A549 (cell line): Measurements from ENCODE around the gene RAB30.

Experiments used
- CBX2 ChIP-seq: fragments of 200-600 bp; sonication (generic); IDR thresholded peaks from 2 replicates; pipeline ENCODE4 v1.6.1; 2016; ENCODE audit warnings: low read depth, mild to moderate bottlenecking, borderline replicate concordance
- EP300 ChIP-seq, 2 experiments: fragments of >200 bp; sonication (Bioruptor Twin); formaldehyde crosslinking; IDR thresholded peaks; 2 replicates in 1 of 2; 3 replicates in 1 of 2; pipeline ENCODE4 v1.6.1; 2016 to 2017
- SMC3 ChIP-seq: fragments of >200 bp; sonication (Bioruptor Twin); formaldehyde crosslinking; IDR thresholded peaks from 3 replicates; pipeline ENCODE4 v1.6.1; 2018; ENCODE audit warnings: inconsistent platforms
- TF ChIP-seq, protein P1 (sequence below): fragments of >200 bp; sonication (Bioruptor Twin); formaldehyde crosslinking; IDR thresholded peaks from 3 replicates; pipeline ENCODE4 v1.5.1; 2016

DNA sequence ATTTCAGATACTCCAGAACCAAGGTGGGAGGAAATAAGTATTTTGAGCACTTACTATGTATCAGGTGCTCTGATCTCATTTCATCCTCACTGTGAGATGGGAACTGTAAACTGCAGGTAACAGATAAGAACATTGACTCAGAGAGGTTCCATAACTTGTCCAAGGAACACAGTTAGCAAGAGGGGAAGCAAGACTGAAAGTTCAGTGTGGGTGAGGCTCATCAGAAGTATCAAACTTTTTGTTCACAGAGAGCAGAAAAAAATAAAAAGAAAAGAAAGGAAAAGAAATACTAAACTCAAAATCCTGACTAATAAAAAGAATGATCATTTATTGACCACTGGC, 37.1 kb downstream of the RAB30 start:
- TF ChIP-seq EP300 (IDR thresholded peaks at IDR 0.05) (no peak), SMC3 (no peak), CBX2 (no peak)
- TF ChIP-seq, protein P1, sequence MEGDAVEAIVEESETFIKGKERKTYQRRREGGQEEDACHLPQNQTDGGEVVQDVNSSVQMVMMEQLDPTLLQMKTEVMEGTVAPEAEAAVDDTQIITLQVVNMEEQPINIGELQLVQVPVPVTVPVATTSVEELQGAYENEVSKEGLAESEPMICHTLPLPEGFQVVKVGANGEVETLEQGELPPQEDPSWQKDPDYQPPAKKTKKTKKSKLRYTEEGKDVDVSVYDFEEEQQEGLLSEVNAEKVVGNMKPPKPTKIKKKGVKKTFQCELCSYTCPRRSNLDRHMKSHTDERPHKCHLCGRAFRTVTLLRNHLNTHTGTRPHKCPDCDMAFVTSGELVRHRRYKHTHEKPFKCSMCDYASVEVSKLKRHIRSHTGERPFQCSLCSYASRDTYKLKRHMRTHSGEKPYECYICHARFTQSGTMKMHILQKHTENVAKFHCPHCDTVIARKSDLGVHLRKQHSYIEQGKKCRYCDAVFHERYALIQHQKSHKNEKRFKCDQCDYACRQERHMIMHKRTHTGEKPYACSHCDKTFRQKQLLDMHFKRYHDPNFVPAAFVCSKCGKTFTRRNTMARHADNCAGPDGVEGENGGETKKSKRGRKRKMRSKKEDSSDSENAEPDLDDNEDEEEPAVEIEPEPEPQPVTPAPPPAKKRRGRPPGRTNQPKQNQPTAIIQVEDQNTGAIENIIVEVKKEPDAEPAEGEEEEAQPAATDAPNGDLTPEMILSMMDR: no peak
